HCEC 1CT (cell line): ENCODE results near the gene MAP1LC3B2.

Source experiments
- DNase-seq: peaks from one replicate; pipeline ENCODE4 v3.0.0-alpha.2; 2017

MAP1LC3B2 gene

DNA sequence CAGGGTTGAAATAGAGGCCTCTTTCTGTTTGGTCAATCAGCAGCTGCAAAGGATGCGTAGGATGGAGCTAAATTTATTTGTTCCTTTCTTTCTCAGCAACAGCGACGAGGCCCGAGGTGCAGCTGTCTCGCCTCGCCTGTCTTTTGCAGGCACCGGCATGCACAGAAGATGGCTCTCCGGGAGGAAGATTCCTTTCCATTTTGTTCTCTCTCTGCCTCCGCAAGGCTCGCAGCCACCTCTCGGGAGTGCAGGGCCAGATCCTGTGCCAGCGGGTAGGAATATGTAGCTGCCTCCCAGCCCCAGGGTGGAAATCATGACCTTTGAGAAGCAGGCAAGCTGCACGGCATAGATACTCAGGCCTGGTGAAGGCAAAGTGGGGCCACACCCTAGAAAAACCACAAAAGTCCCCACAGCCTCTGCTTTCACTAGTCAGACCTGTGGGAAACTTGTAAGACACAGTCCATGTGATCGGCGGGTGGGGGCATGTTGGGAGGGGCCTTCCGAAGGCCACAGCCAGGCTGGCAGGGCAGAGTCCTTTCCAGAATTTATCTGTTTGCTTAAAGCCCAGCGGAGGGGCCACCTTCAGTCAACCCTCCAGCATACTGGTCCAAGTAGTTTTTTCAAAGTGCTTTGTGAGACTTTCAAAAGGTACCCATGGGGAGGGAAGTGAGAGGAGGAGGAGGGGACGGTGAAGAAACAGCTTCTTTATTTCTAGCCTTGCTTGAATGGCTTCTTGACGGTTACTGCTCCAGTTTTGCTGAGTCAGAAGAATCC lies at the start of gene MAP1LC3B2:
TSS of gene MAP1LC3B2 (plus strand) at position 220 of the 774 bp plus-strand sequence. CDS start 16,562 bp downstream, outside the sequence.
- DNase-seq = no peak

DNA sequence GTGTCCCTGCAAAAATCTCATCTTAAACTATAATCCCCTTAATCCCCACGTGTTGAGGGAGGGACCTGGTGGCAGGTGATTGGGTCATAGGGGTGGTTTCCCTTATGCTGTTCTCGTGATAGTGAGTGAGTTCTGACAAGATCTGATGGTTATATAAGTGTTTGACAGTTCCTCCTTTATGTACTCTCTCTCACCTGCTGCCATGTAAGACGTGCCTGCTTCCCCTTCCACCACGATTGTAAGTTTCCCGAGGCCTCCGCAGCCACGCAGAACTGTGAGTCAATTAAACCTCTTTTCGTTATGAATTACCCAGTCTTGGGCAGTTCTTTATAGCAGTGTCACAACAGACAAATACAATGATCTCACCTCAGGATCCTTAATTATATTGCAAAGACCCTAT lies 45.2 kb upstream of the MAP1LC3B2 start:
- DNase-seq = no peak

DNA sequence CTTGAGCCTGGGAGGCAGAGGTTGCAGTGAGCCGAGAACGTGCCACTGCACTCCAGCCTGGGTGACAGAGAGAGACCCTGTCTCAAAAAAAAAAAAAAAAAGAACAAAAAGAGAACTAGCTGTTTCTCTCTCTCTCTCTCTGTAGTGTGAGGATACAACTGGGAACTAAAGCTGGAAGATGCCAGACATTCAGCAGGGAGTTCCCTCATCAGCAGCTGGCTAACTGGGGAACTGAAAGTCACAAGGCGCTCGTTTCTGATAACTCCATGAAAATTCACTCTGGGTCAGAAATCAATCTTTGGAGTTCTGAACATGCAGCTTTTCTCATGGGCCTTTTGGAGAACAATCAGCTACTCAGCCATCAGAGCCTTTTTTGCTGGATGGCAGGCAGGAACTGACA lies 43.5 kb upstream of the MAP1LC3B2 start:
- no peak for DNase-seq

DNA sequence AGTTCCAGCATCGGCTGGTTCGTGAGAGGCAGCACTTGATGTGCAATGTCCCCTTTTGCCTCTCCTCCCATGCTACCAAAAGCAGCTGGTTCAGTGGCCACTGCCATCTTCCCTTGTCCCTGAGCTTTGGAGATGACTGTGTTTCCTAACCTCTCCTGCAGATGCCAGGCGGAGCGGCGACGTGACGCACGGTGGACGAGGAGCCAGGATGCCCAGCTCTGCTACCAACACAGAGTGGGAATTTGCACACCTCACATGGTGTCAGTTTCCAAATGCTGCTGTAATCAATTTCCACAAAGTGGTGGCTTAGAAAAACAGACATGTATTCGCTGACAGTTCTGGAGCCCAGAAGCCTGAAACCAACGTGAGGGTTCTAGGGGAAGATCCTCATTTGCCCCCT lies 42.5 kb upstream of the MAP1LC3B2 start:
- DNase-seq = no peak

DNA sequence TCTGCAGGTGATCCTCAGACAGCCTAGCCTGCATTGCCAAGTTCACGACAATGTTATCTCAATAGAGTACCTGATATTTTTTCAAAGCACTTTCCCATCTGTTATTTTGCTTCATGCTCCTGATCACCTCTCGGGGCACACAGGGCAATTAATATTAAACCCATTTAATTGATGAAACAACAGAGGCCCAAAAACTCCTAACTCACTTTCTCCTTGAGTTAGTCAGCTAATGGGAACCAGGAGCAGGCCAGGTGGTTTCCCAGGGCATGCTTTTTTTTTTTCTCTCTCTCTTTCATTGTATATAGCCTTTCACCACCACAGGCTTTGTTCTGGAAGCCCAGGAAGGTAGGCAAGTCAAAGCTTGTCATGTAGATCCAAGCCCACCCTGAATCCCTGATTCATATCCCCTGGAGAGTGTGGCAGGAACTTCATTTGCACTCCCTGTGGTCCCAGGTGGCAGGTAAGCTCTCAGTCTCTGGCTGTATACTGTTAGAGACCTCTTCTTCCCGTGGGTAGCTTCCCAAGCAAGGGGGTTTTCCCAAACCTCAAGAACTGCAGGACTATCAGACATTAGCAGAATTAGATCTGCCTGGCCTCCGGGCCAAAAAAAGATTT lies 41.6 kb upstream of the MAP1LC3B2 start:
- no peak for DNase-seq

DNA sequence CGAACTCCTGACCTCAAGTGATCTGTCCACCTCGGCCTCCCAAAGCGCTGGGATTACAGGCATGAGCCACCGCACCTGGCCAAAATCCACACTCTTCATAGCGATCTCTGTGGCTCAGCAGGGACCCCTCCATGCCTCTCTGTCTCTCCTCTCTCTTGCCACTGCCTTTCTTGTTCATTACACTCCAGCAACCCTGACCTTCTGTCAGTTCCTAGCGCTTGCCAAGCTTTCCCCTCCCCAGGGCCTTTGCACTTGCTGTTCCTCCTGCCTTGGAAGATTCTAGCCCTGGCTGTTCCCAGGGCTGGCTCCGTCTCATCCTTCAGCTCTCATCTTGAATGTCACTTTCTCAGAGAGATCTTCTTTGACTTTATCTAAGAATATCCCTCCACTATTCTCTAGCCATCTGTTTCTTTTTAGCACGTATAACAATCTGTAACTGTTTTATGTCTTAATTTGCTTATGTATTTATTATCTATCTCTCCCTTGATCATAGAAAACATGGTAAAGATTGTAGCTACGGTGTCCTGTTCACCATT lies 38.9 kb upstream of the MAP1LC3B2 start:
- DNase-seq = no peak

DNA sequence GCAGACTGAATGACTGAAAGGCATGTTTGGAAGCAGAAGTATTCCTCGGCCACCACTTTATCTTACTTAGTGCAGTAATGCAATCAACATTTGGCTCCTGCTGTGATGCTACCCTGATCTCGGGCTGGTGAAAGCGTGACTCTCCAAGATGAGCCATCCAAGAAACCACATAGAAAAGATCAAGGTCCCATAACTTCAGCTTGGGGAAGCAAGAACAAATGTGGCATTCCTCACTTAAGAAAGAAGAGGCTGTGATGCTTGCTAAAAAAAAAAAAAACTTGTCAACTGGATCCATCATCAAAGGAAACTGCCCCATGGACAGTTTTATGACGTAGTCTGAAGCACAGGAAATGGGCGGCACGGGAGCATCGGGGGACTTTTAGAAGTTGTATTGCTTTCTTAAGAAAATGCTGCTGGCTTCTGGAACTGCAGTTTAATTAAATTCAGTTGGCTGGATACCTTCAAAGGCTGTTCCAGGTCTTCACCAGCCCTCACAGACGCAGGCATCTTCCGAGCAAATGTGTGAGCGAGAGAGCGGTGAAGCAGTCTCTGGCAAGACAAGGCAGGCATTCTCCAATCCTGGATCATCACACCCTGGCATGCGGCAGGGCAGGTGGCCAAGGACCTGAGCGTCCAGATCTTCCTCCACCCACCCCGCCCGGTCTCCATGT lies 38.2 kb upstream of the MAP1LC3B2 start:
- DNase-seq = no peak

DNA sequence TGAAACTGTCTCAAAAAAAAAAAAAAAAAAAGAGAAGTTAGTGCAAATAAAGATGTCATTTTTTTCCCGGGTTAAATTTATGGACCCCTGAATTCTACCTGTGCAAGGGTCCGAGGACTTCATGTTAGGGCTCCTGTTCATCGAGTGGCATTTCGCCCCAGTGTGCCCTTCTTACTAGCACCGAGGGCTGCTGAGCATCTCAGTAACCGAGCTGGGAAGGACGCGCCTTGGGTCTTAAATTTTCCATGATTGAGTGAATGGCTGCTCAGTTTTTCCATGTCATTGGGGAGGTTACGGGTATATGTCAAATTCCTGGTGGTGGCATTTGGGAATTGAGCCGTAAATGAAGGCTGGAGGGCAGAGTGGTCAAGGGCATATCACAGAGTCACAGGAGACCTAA lies 34.9 kb upstream of the MAP1LC3B2 start:
- no peak for DNase-seq

DNA sequence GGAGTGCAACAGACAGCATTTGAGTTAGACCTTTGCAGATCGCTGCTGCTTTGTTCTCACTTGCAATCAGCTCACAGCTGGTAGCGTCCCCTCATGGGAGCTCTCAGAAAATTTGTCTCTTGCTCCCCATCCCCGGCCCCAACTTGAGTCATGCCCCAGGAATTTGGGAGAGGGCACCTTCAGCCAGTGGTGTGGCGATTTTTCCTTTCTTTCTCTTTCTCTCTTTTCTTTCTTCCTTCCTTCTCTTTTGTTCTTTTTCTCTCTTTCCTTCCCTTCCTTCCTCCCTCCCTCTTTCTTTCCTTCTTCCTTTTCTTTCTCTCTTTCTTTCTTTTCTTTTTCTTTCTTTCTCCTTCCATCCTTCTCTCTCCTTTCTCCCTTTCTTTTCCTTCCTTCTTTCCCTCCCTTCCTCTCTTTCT lies 34.2 kb upstream of the MAP1LC3B2 start:
- DNase-seq = peak; percentile 59

DNA sequence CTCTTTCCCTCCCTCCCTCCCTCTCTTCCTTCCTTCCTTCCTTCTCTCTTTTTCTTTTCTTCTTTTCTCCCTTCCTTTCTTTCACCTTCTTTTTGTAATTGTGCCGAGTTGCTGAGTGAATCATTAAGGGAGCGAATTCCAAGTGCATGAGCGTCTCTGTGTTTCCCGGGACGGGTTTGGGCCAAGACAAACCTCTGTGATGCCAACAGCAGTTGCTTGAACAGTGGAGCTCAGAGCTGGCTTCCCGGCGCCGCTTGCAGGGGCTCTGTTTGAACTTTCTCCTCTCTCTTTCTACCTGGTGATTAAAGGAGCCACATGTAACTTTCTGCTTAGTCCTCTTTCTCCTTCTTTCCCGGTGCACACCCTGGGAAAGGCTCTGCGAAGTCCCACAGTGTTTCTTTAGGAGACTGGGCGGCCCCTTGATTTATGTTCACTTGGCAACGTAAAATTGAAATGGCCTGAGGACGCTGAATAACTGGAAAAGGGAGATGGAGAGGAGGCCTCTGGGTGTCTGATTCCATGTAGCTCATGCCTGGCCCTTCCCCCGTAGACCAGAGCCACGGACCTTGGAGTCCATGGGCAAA lies 33.7 kb upstream of the MAP1LC3B2 start:
- DNase-seq = peak; percentile 90

DNA sequence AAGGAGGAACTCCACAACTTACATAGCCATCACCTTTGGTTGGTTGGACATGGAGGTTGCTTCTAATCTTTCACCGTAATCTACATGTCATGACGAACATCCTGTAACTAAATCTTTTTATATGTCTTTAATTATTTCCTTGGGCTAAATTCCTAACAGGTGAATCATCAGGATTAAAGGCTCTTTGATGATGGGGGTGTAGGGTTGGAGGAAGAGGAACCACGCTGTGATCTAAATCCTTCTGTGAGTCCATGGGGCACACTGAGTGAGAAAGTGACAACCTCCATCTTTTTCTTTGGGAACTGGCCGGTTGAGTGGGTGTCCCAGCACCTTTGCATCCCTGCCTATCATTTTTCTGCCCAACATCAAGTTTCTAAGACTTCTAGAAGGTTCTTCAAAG lies 31.1 kb upstream of the MAP1LC3B2 start:
- DNase-seq = peak; percentile 87

DNA sequence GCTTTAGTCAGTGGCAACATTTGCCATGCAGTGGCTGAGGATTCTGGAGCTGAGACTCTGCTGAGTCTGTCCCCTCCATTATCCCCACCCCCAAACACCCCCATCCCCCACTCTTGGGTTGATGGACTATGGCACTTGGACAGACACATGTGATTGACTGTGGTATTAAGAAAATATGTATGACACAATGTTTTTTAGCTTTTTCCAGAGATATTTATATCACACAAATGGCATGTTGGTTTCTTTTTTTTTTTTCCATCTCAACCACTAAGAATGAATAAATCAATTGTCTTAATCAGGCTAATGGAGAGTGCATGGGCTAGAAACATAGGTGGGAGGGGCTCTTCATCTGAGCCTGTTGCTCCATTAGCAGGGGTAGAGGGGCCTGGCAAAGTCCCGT lies 30.7 kb upstream of the MAP1LC3B2 start:
- peak; percentile 58 for DNase-seq

DNA sequence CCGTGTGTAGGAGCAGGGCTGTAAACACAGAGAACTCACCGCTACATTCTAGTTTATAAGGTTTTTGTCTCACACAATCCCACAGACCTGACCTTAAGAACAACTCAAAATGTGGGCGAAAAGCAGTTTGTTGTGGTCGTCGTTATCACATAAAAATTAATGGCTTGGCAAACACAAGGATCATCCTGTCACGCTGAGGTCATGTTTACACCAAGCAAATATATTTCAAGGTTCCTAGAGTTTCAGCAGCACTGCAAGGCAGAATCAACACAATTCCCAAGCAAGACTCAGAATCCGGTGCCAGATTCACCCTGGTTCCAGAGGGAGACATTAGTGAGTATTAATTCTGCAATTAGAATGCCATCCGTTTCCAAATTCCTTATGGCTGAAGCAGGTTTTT lies 30.1 kb upstream of the MAP1LC3B2 start:
- DNase-seq = no peak

DNA sequence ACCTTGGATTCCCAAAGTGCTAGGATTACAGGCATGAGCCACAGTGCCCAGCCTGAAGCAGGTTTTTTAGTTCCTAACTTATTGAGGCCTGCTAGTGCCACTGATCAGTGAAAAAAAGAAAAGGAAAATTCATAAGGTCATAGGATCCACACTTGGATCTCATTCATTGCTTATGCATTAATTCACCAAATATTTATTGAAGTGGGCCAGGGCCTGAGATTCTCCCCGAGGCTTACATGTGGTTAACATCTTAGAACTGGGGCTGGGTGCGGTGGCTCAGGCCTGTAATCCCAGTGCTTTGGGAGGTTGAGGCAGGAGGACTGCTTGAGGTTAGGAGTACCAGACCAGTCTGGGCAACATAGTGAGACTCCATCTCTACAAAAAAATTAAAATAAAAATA lies 29.5 kb upstream of the MAP1LC3B2 start:
- no peak for DNase-seq

DNA sequence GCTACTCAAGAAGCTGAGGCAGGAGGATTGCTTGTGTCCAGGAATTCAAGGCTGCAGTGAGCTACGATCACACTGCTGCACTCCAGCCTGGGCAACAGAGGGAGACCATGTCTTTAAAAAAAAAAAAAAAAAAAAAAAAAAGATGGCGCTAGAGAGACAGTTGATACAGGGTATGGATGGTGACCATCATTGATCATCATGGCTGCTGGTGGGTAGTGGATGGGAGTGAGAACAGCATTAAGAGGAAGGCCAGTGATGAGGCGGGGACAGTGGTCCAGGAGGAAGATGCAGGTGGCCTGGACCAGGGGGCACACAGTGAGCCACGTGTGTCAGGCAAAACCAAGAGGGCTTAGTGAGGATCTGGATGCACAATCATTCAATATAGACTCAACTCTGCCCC lies 26.8 kb upstream of the MAP1LC3B2 start:
- DNase-seq = no peak

DNA sequence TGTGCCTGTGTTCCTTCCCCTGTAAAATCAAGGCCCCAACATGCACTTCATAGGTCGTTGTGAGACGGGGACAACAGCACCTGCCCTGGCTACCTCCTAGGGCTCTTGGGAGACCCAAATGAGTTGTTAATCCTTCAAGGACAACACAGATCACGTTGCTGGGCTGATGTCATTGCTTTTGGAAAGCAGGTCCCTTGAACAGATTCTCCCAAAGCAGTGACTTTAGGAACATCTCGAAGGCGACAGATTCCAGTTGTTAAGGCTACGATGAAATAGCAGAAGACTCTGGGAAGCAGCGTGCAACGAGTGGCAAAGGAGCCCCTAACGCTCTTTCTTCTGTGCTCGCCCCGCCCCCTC lies 26.2 kb upstream of the MAP1LC3B2 start:
- DNase-seq = no peak

DNA sequence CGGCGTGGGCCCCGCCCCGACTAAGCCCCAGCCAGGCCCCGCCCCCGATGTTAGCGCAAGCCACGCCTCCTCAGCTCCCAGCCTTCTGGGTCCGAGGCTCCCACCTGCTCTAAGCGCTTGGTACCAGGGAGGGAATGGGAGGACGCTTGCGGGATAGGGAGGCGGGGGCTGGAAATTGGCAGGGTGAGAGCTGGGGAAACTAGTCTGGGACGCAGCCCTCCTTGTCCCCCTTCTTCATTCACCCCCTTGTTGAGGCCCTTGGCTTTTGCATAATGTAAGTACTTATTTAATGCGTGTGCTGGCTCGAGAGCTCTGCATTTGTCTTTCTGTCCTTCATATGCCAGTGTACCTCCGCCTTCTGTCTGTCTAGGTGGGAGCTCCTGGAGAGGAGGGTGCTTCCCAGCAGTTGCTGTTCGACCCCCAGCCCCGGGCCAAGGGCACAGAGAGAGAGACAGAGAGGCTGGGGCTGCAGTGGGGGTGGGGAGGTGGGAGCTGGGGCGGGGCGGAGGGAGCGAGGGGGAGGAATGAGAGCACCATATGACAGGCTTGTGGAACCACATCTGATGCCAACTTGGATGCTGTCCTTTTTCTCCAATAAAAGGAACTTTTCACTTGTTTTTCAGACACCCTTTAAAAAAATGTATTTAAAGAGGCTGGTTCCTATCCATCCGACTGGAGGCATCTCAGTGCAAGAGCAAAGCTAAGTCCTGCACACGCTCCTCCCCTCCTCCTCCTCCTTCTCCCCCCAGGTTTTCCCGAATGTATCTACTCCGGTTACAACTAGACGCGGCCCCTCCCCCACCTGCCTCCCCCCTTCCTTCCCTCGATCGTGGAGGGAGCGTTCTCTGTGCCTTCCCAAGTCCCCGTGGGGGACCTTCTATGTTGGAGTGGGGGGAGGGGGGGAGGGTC lies 25.6 kb upstream of the MAP1LC3B2 start:
- peak; percentile 64 for DNase-seq

DNA sequence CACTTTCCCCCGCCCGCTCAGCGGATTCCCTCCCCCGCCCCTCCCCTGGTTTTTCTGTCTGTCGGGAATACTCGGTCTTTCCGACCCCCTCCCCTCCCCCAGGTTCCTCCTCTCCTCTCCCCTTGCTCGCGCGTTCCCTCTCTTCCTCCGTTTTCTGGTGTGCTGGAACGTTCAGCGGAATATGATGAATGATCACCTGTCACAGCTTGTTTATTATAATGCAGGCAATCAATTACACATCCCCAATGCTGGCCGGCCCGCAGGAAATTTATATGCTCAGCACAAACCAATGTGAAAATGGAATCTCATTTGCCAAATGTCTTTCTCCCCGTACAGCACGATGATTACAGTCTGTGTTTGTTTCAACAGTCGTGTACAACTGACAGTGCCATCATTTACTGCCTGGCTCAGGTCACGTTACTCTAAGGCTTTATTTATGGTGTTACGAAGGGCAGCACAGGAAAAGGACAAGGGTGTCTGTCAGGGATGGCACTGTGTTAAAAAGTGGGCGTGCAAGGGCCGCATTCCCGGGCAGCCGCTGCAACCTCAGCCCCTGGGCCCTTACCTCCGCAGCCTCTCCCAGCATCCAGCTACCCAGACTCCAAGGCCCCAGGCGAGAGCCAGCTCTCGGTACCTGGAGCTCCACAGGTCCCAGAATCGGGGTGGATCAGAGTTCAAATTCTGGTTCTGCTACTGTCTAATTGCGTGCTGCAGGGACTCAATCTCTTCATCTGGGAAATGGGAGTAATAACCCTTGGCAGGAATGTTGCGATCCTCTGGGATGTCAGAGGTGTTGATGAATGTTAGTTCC lies 24.7 kb upstream of the MAP1LC3B2 start:
- peak; percentile 36 for DNase-seq

DNA sequence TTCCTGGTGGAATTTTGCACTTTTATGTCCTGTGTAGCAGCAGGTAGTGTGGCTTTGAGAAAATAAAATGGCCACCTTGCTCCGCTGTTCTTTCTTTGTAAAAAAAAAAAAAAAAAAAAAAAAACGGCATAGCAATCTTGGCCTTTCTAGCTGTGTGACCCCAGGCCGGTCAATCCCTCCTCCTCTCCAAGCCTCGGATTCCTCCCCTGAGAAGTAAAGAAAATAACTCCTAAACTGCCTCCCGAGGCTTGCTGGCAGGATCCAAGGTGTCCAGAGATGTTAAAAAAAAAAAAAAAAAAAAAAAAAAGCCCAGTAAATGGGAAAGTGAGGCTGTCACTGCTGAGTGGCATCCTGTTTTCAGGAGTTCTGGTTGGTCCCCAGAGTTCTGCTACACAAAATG lies 23.9 kb upstream of the MAP1LC3B2 start:
- DNase-seq = no peak

DNA sequence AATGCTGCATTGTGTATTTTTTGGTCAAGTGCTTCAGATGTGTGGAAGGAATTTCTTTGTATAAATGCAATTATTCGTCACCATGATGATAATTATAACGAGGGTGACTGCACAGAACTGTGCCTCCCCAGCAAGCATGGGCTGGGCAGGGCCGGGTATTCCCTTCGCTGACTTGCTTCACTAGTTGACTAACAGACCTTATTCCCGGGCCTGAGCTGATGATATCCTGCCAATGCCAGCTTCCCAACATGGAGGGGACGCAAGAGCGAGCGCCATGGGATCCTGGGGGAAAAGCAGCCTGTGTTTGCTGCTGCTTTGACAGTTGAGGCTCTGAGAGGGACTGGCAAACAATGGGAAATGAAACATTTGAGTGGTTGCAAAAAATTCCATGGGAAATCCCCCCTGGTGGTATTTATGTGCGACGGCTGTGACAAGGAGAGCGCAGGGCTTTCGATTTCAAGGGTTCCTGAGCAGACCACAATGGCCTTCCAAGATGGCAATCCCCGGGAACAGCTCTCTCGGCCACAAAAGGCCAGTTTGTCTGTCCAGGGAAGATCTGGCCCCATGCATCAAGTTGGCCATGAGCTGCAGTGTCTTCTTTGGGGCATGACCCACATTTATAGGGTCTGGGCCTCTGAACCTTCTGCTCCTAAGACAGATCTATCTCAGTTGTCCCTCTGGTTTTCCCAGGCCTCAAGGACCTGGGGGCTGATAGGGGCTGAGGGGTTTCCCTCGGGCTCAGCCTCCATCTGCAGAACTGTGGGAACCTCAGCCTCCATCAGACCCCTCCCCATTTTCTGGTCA lies 21.9 kb upstream of the MAP1LC3B2 start:
- DNase-seq = no peak
